Testis (tissue), 3 donors: Measurements from ENCODE around the gene ERC1. TPM values are rescaled to one million over a fixed set of nuclear protein-coding genes. Genes with fewer than 3 reads are reported as not detected.

Source experiments
- DNase-seq: peaks from one replicate; pipeline ENCODE4 v3.0.0-alpha.2; 2019
- H3K27ac ChIP-seq, 2 donors: fragments of 200-600 bp; sonication (generic); one replicate each; pipeline ENCODE4 v1.5.1; 2019
- H3K27me3 ChIP-seq: fragments of 200-600 bp; sonication (generic); one replicate; pipeline ENCODE4 v1.5.1; 2019
- H3K36me3 ChIP-seq: fragments of 200-600 bp; sonication (generic); one replicate; pipeline ENCODE4 v1.5.1; 2017; ENCODE audit warnings: low read depth; ENCODE audit errors: missing control alignments
- H3K4me1 ChIP-seq: fragments of 200-600 bp; sonication (generic); one replicate; pipeline ENCODE4 v1.5.1; 2019
- H3K4me3 ChIP-seq, 2 donors: fragments of 200-600 bp; sonication (generic); one replicate each; pipeline ENCODE4 v1.5.1; 2017 to 2019
- H3K9me3 ChIP-seq: fragments of 200-600 bp; sonication (generic); one replicate; pipeline ENCODE4 v1.5.1; 2017
- POLR2A ChIP-seq: fragments of 450-650 bp; IDR thresholded peaks from one replicate; pipeline ENCODE4 v1.6.1; 2017; ENCODE audit warnings: antibody characterized with exemption, mild to moderate bottlenecking, moderate library complexity
- WGBS, 2 donors: methylation state at CpG; one replicate each; pipeline ENCODE4 v1.1.5; 2018; 5-methylcytosine and 5-hydroxymethylcytosine counted together
- intact Hi-C: fragments of 100-400 bp; cut with DNase I; formaldehyde crosslinking; loops from one replicate; pipeline ENCODE4 v1.15.1; 2023; ENCODE audit warnings: low total_unique reads
- polyA plus RNA-seq: library from polyadenylated mRNA; stranded (reverse); fragments of 350-450 nt; fragmentation: Illumina TruSeq; extraction: RNeasy Lipid Tissue Mini Kit (QIAGEN cat#74804); gene quantifications from one replicate; pipeline ENCODE4 v1.2.3, GENCODE V29; 2014; ENCODE audit warnings: low read depth, low replicate concordance; ENCODE audit not compliant: insufficient read depth
- total RNA-seq, 2 donors: library from RNA; depleted of rRNA; stranded (reverse); fragments of >200 nt; gene quantifications; one replicate each; pipeline ENCODE4 v1.2.3, GENCODE V29; 2016
- TF ChIP-seq, protein P1 (sequence below), 3 experiments: fragments of 450-650 bp in 2 of 3; fragments of 200-600 bp in 1 of 3; sonication (generic) in 1 of 3; IDR thresholded peaks; one replicate each; pipeline ENCODE4 v1.5.1; 2016 to 2019; ENCODE audit warnings: antibody characterized with exemption in 3 of 3, mild to moderate bottlenecking in 2 of 3, moderate library complexity in 1 of 3

ERC1 gene
- total and polyA plus RNA-seq, 3 donors from 2014 or later: 25.8 to 109 (median 106) TPM

DNA sequence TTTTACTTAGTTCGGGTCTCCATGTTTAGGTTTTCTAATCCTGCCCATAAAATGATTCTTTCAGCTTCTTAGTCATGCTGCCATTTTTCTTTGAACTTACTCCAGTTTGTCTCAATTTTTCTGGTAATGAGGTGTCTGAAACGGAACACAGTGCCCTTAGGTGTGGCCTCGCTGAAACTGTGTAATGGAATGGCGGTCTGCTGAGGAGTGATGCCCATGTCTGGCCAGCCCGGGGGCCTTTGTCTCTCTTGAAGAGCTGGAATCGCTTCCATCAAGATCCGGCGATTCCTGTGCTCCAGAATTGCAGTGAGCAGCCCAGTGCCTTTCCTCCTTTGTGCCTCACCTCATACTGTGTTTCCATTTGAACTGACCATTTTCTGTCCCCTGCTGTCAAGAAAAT, 490.9 kb downstream of the ERC1 start:
- no peak for TF ChIP-seq POLR2A
- TF ChIP-seq, protein P1, sequence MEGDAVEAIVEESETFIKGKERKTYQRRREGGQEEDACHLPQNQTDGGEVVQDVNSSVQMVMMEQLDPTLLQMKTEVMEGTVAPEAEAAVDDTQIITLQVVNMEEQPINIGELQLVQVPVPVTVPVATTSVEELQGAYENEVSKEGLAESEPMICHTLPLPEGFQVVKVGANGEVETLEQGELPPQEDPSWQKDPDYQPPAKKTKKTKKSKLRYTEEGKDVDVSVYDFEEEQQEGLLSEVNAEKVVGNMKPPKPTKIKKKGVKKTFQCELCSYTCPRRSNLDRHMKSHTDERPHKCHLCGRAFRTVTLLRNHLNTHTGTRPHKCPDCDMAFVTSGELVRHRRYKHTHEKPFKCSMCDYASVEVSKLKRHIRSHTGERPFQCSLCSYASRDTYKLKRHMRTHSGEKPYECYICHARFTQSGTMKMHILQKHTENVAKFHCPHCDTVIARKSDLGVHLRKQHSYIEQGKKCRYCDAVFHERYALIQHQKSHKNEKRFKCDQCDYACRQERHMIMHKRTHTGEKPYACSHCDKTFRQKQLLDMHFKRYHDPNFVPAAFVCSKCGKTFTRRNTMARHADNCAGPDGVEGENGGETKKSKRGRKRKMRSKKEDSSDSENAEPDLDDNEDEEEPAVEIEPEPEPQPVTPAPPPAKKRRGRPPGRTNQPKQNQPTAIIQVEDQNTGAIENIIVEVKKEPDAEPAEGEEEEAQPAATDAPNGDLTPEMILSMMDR (IDR thresholded peaks at IDR 0.05): no peak
- Histone ChIP-seq H3K9me3 (no peaks in the 10 kb centered on the region), H3K27ac (no peak overlapping the region), H3K4me1 (peaks cover 4% of the 10 kb centered on the region), H3K36me3 (no peaks in the 10 kb centered on the region), H3K4me3 (no peak overlapping the region), H3K27me3 (no peaks in the 10 kb centered on the region)
- intact Hi-C loops: no loop called here
- WGBS, 2 donors: 87 to 90% methylated on average over 8 of the region's 8 CpGs
- no peak for DNase-seq

DNA sequence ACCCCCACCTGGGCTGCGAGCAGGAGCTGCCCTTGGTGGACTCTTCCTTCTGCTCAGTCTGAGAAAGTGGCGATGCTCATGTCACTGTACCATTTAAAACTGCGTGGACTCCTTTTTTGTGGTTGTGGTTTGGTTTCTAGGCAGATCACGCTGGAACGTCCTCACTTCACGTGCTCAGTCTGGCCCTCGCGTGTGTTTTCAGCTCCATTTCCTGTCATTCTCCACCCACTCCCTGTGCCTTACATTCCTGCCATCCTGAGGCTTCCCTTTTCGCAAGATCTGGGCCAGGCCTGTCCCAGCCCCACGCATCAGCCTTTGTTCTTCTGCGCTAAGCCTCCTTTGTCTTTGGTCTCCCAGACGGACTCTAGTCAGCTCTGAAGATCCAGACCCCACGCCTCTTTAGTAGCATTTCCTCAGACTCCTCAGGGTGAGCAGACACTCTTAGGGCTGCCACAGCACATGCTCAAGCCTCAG, 497.9 kb downstream of the ERC1 start:
- 83 to 85% methylated on average over 13 of the region's 13 CpGs for WGBS, 2 donors
- no peak for DNase-seq
- intact Hi-C loops: no loop called here
- no peaks in the 10 kb centered on the region for H3K9me3 ChIP-seq
- H3K27ac ChIP-seq: no peak overlapping the region
- H3K27me3 ChIP-seq: no peaks in the 10 kb centered on the region
- H3K36me3 ChIP-seq: no peaks in the 10 kb centered on the region
- TF ChIP-seq, protein P1 (IDR thresholded peaks at IDR 0.05): no peak
- no peak for TF ChIP-seq POLR2A
- H3K4me3 ChIP-seq: no peak overlapping the region
- no peaks in the 10 kb centered on the region for H3K4me1 ChIP-seq

DNA sequence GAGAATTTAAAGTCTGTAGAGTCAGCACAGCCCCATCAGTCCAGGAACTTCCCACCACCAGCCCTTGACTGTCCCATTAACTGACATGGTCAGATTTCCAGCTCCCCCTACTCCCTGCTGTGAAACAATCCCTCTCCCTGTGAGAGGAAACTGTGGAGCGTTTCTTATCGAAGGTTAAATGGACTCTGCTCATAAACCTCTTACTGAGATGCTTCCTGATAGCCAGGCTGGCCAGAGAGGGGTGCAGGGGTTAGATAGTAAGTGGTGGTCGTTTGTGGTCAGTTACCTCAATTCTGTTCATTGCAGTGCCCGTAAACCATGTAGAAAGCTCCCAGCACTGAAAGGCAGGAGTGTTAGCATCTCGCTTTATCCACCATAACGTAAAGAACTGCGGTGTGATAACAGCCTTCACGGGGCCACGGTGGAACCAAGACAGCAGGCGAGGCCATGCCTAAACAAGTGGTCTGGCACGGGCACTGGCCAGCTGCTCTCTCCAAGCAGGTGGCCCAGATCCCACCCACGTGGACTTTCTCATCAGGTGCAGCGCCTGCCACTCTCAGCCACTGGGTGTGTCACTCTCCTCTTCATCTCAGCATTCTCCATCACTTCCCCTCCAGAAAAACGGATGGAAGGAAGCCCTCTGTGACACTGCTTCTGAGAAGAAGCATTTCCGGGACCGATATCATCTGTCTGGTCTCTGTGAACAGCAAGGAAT, 501.1 kb downstream of the ERC1 start:
- intact Hi-C loops: no loop called here
- no peaks in the 10 kb centered on the region for H3K4me1 ChIP-seq
- no peaks in the 10 kb centered on the region for H3K9me3 ChIP-seq
- H3K27me3 ChIP-seq: no peaks in the 10 kb centered on the region
- H3K27ac ChIP-seq: no peak overlapping the region
- no peak for TF ChIP-seq POLR2A
- TF ChIP-seq, protein P1 (IDR thresholded peaks at IDR 0.05): no peak
- H3K4me3 ChIP-seq: no peak overlapping the region
- H3K36me3 ChIP-seq: no peaks in the 10 kb centered on the region
- WGBS, 2 donors: 81 to 88% methylated on average over 16 of the region's 16 CpGs
- DNase-seq: no peak

DNA sequence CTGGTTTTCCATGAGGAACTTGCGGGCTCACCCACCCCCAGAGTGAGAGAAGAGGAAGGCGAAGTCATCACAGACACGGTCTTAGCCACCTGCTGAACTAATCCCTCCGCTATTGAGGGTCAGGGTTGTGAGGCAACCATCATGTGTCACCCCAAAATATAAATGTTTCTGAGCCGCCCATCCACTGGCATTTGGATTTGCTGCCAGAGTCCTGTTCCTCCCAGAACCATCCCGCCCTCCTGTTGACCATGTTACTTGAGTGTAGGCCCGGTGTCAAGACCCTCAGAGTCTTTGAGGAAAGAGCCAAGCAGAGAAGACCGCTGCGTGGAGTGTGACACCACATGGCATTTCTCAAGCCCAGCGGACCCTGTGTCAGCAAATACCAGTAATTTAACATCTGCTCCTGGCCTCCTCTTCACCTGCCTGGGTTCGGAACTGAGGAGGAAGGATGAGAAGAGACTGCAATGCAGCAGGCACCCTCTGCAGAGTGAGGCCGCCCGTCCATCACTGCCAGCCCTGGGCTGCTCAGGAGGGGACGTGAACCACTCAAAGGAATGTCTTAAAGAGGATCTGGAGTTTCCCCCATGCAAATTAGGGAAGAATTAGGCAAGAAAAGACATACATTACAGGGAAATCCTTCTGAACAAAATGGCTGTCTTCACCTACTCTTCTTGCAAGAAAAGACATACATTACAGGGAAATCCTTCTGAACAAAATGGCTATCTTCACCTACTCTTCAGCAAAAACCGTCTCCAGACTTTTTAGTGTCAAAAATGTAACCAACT, 502.9 kb downstream of the ERC1 start:
- H3K9me3 ChIP-seq: no peaks in the 10 kb centered on the region
- TF ChIP-seq, protein P1 (IDR thresholded peaks at IDR 0.05): no peak
- TF ChIP-seq POLR2A: no peak
- H3K27me3 ChIP-seq: no peaks in the 10 kb centered on the region
- H3K27ac ChIP-seq: no peak overlapping the region
- DNase-seq: no peak
- 92 to 93% methylated on average over 15 of the region's 15 CpGs for WGBS, 2 donors
- H3K4me3 ChIP-seq: no peak overlapping the region
- intact Hi-C loops: no loop called here
- no peaks in the 10 kb centered on the region for H3K4me1 ChIP-seq
- no peaks in the 10 kb centered on the region for H3K36me3 ChIP-seq
